Aorta (tissue), 5 donors: ENCODE data around the gene MUCL3. TPM values are rescaled to one million over a fixed set of nuclear protein-coding genes. Genes with fewer than 3 reads are reported as not detected.
"Not testable (repeated sequence)": the region's sequence is repeated elsewhere in the genome, so short reads cannot be mapped to it uniquely, and the experiment has no call there.

ENCODE experiments used
- ATAC-seq: fragments of 200-7000 bp; cut with Tn5 transposase; one replicate; pipeline ENCODE4 v1.9.1; 2022; ENCODE audit warnings: moderate library complexity; ENCODE audit not compliant: low FRiP score
- DNase-seq, 2 donors: peaks; one replicate each; pipeline ENCODE4 v3.0.0-alpha.2; 2020
- H3K27ac ChIP-seq, 2 donors: one replicate each; pipeline ENCODE4 v1.5.1; 2013; ENCODE audit warnings: low read length in 2 of 2, mild to moderate bottlenecking in 2 of 2, moderate library complexity in 2 of 2, control low read depth in 1 of 2, inconsistent platforms in 1 of 2, low read depth in 1 of 2
- H3K27me3 ChIP-seq, 2 donors: one replicate each; pipeline ENCODE4 v1.6.1; 2013; ENCODE audit warnings: control low read depth in 1 of 2, low read length in 1 of 2, mild to moderate bottlenecking in 1 of 2, moderate library complexity in 1 of 2; ENCODE audit not compliant: insufficient read depth in 2 of 2, control insufficient read depth in 1 of 2
- H3K36me3 ChIP-seq, 2 donors: one replicate each; pipeline ENCODE4 v1.6.1; 2013; ENCODE audit warnings: control low read depth in 1 of 2, low read length in 1 of 2, mild to moderate bottlenecking in 1 of 2; ENCODE audit not compliant: insufficient read depth in 2 of 2, control insufficient read depth in 1 of 2
- H3K4me1 ChIP-seq, 2 donors: one replicate each; pipeline ENCODE4 v1.6.1; 2013; ENCODE audit warnings: low read length in 2 of 2, control low read depth in 1 of 2, mild to moderate bottlenecking in 1 of 2, moderate library complexity in 1 of 2; ENCODE audit not compliant: insufficient read depth in 2 of 2, control insufficient read depth in 1 of 2
- H3K4me3 ChIP-seq, 2 donors: one replicate each; pipeline ENCODE4 v1.5.1; 2013; ENCODE audit warnings: low read length in 2 of 2, control low read depth in 1 of 2, mild to moderate bottlenecking in 1 of 2
- H3K9me3 ChIP-seq: one replicate; pipeline ENCODE4 v1.6.1; 2013; ENCODE audit warnings: mild to moderate bottlenecking, low read length; ENCODE audit not compliant: control insufficient read depth
- WGBS, 2 donors: extraction: QIAGEN DNeasy Blood & Tissue Kit; methylation state at CpG; one replicate each; pipeline ENCODE4 v1.1.7; 2013; 5-methylcytosine and 5-hydroxymethylcytosine counted together
- intact Hi-C, 2 donors: fragments of 100-400 bp; cut with DNase I; formaldehyde crosslinking; loops; one replicate each; pipeline versions ENCODE4 v1.14.2 to v1.15.0; 2022
- polyA plus RNA-seq, 2 donors: library from polyadenylated mRNA; stranded (reverse); fragments of 200-250 nt; gene quantifications; one replicate each; pipeline ENCODE4 v1.2.3, GENCODE V29; 2013
- total RNA-seq, 2 donors: library from RNA; stranded (reverse); fragmentation: NEBNext Ultra II Directional; extraction: Animal tissue kit (Norgen Biotek cat#: 25700); gene quantifications; one replicate each; pipeline ENCODE4 v1.2.1, GENCODE V29; 2021
- donor health status: healthy with polysubstance abuse.
- donor health status: Bipolar disorder and iron deficiency.
- donor health status: DM: no; HTN: no; CAD: no.
- donor health status: DM: no; HTN: no; CAD: no.
- donor health status: DM: yes; HTN: yes; CAD: no.

The MUCL3 gene
- total and polyA plus RNA-seq, 4 donors, result 0.13 to 0.18 TPM; not detected in 2

- Histone ChIP-seq H3K9me3 (no peaks in the 10 kb centered on the region), H3K27me3 (no peaks in the 10 kb centered on the region), H3K4me3 (no peak overlapping the region), H3K36me3 (no peaks in the 10 kb centered on the region), H3K4me1 (no peaks in the 10 kb centered on the region), H3K27ac (no peak overlapping the region)
- intact Hi-C loops, result no loop called here
- 85 to 88% methylated on average over 9 of the region's 9 CpGs for WGBS, 2 donors
- no peak for ATAC-seq
- no peak for DNase-seq
These were observed 47.5 kb downstream of the MUCL3 start for GRCh38 chr6:30988209-30988825.

GRCh38 chr6:30990422-30991086, 49.8 kb downstream of the MUCL3 start:
- ATAC-seq, result no peak
- intact Hi-C loops, result no loop called here
- WGBS, 2 donors, result 70 to 72% methylated on average over 8 of the region's 8 CpGs

DNA sequence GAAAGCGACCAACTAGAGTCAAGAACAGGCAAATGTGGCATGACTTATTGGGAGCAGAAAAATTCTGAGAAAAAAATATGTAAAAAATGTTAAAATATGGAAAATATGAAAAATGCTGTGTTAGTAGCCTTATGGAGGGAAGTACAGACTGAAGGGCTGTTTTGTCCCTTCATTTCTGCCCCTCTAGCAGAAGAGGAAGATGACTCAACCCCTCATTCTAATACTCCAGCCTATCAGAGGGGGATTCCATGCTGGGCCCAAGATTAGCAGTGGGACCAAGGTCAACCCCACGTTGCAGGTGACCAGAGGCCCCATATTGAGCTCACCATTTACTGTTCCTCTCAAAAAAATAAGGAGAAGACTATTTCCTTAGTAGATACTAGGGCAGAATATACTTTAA, 51.1 kb downstream of the MUCL3 start:
- ATAC-seq, result no peak
- WGBS, 2 donors, result 72 to 83% methylated on average over 2 of the region's 2 CpGs
- Histone ChIP-seq H3K36me3 (no peaks in the 10 kb centered on the region), H3K27ac (no peak overlapping the region), H3K27me3 (no peaks in the 10 kb centered on the region), H3K4me1 (no peaks in the 10 kb centered on the region), H3K4me3 (no peak overlapping the region), H3K9me3 (no peaks in the 10 kb centered on the region)
- no peak for DNase-seq
- intact Hi-C loops, result no loop called here

More at GRCh38 chr6:30990422-30991086, 49.8 kb downstream of the MUCL3 start:
- Histone ChIP-seq H3K9me3 (no peaks in the 10 kb centered on the region), H3K36me3 (no peaks in the 10 kb centered on the region), H3K4me1 (no peaks in the 10 kb centered on the region), H3K4me3 (no peak overlapping the region), H3K27me3 (no peaks in the 10 kb centered on the region), H3K27ac (no peak overlapping the region)
- DNase-seq, result no peak

- Histone ChIP-seq H3K27ac (no peak overlapping the region), H3K36me3 (no peaks in the 10 kb centered on the region), H3K9me3 (no peaks in the 10 kb centered on the region), H3K4me3 (no peak overlapping the region), H3K27me3 (no peaks in the 10 kb centered on the region), H3K4me1 (no peaks in the 10 kb centered on the region)
- DNase-seq (no peak), ATAC-seq (no peak)
- 92 to 93% methylated on average over 2 of the region's 2 CpGs for WGBS, 2 donors
- intact Hi-C loops, result no loop called here
These were observed 56.5 kb downstream of the MUCL3 start for GRCh38 chr6:30997301-30997700.

DNA sequence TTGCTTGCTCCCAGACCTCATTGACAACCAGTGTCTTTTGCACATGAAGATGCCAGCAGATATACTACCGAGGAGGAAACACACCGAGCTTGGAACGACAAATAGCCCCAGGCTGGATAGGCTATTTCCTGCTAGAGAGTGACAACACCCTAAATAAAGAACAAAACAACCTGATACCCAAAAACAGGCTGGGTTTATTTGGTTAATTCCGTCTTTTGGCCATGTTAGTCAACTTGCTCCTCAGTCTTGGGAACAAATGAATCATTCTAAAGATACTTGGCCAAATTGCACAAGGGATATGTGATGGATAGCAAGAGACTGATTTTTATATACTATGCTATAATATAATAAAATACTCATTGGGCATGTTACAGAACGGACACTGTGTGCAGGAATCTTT, 58.0 kb downstream of the MUCL3 start:
- Histone ChIP-seq H3K36me3 (no peaks in the 10 kb centered on the region), H3K27ac (no peak overlapping the region), H3K4me1 (no peaks in the 10 kb centered on the region), H3K9me3 (no peaks in the 10 kb centered on the region), H3K27me3 (no peaks in the 10 kb centered on the region), H3K4me3 (no peak overlapping the region)
- no peak for ATAC-seq
- 55 to 64% methylated on average over 5 of the region's 5 CpGs for WGBS, 2 donors
- intact Hi-C loops, result no loop called here
- no peak for DNase-seq

- DNase-seq, H3K27me3 ChIP-seq, H3K4me1 ChIP-seq, H3K9me3 ChIP-seq, ATAC-seq, H3K36me3 ChIP-seq, H3K4me3 ChIP-seq, H3K27ac ChIP-seq, intact Hi-C loops: not testable (repeated sequence)
- 90 to 94% methylated on average over 30 to 39 of the region's 39 CpGs for WGBS, 2 donors
These were observed 59.5 kb downstream of the MUCL3 start for GRCh38 chr6:31000067-31000860.

- DNase-seq (no peak), ATAC-seq (no peak)
- Histone ChIP-seq H3K9me3 (no peaks in the 10 kb centered on the region), H3K4me3 (no peak overlapping the region), H3K36me3 (no peaks in the 10 kb centered on the region), H3K4me1 (no peaks in the 10 kb centered on the region), H3K27me3 (no peaks in the 10 kb centered on the region), H3K27ac (no peak overlapping the region)
- 78 to 81% methylated on average over 13 of the region's 13 CpGs for WGBS, 2 donors
- intact Hi-C loops, result no loop called here
These were observed 60.6 kb downstream of the MUCL3 start for GRCh38 chr6:31001281-31001888.

- Histone ChIP-seq H3K27ac (no peak overlapping the region), H3K4me3 (no peak overlapping the region), H3K4me1 (no peaks in the 10 kb centered on the region), H3K9me3 (no peaks in the 10 kb centered on the region), H3K36me3 (no peaks in the 10 kb centered on the region), H3K27me3 (no peaks in the 10 kb centered on the region)
- DNase-seq, result no peak
- no peak for ATAC-seq
- intact Hi-C loops, result no loop called here
- 67 to 69% methylated on average over 2 of the region's 2 CpGs for WGBS, 2 donors
These were observed 61.7 kb downstream of the MUCL3 start for GRCh38 chr6:31002471-31002870.
